GM12892 (cell line): Measurements from ENCODE around the gene TMSB10.

ENCODE experiments used
- POLR2A ChIP-seq: IDR thresholded peaks from 2 replicates; pipeline ENCODE4 v1.6.1; 2011; ENCODE audit warnings: low read depth, low read length, control low read depth
- POLR2AphosphoS5 ChIP-seq: IDR thresholded peaks from 2 replicates; pipeline ENCODE4 v1.6.1; 2011; ENCODE audit warnings: low read depth, low read length, control low read depth
- TAF1 ChIP-seq: IDR thresholded peaks from 2 replicates; pipeline ENCODE4 v1.6.1; 2011; ENCODE audit warnings: low read depth, mild to moderate bottlenecking, control low read depth, low read length, borderline replicate concordance

GRCh38 chr2:84902526-84902925 is 2.9 kb upstream of the TMSB10 start:
- TF ChIP-seq POLR2AphosphoS5 (no peak), POLR2A (no peak), TAF1 (no peak)
